Subcutaneous adipose tissue (tissue), 4 donors: Measurements from ENCODE around the gene SHISA9. TPM values are rescaled to one million over a fixed set of nuclear protein-coding genes. Genes with fewer than 3 reads are reported as not detected.

Experiments used
- total RNA-seq, 4 donors: library from RNA; depleted of rRNA; stranded (reverse); fragments of >200 nt; gene quantifications; one replicate each; pipeline ENCODE4 v1.1.0, GENCODE V29; 2016
- TF ChIP-seq, protein P1 (sequence below): fragments of 450-650 bp; IDR thresholded peaks from one replicate; pipeline ENCODE4 v1.5.1; 2016; ENCODE audit warnings: low read depth, mild to moderate bottlenecking, control low read depth, antibody characterized with exemption, moderate library complexity

Gene SHISA9
- total RNA-seq, 4 donors from 2014 or later: under 0.01 to 0.19 (median 0.17) TPM; not detected in 1

DNA sequence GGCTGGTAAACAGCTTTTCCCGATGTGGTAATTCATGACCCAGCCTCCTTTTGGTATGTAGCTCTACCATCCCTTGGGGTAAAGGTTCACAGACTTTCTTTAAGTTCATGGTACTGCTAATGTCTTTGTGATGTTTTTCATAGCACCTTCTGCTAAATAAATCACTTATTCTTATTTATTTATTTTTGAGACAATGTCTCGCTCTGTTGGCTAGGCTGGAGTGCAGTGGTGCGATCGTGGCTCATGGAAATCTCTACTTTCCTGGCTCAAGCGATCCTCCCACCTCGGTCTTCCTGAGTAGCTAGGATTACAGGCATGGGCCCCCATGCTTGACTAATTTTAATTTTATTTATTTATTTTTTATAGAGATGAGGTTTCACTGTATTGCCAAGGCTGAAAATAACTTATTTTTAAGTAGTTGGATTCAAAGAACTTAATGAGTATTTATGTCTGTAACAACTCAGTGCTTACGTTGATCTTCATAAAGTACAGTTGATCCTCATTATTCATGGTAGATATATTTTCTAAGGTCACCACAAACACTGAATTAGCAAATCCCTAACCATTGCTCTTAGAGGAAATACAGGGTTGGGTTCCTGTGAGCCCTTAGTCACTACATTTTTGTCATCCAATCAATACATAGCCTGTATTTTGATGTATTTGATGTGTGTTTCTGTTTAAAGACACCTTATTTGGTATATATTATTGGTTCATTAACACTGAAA lies 97.1 kb downstream of the SHISA9 start:
- TF ChIP-seq, protein P1, sequence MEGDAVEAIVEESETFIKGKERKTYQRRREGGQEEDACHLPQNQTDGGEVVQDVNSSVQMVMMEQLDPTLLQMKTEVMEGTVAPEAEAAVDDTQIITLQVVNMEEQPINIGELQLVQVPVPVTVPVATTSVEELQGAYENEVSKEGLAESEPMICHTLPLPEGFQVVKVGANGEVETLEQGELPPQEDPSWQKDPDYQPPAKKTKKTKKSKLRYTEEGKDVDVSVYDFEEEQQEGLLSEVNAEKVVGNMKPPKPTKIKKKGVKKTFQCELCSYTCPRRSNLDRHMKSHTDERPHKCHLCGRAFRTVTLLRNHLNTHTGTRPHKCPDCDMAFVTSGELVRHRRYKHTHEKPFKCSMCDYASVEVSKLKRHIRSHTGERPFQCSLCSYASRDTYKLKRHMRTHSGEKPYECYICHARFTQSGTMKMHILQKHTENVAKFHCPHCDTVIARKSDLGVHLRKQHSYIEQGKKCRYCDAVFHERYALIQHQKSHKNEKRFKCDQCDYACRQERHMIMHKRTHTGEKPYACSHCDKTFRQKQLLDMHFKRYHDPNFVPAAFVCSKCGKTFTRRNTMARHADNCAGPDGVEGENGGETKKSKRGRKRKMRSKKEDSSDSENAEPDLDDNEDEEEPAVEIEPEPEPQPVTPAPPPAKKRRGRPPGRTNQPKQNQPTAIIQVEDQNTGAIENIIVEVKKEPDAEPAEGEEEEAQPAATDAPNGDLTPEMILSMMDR: no peak

DNA sequence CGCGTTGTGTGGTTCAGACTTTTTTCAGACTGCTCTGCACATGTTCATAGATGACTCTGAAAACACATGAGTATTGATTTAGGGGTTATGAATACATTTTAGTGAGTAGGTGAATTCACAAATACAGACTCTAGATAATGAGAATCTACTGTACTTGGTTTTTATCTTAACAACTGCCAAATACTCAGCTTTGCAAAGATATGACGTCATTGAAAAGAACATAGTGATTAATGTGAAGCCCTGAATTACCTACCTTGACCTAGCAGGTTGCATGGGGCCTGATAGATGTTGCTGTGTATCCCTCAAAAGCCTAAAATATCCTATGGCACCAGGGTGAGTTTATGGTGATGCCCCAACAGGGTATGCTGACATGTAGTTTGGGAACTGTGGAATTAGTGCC lies 98.0 kb downstream of the SHISA9 start:
- TF ChIP-seq, protein P1: no peak

DNA sequence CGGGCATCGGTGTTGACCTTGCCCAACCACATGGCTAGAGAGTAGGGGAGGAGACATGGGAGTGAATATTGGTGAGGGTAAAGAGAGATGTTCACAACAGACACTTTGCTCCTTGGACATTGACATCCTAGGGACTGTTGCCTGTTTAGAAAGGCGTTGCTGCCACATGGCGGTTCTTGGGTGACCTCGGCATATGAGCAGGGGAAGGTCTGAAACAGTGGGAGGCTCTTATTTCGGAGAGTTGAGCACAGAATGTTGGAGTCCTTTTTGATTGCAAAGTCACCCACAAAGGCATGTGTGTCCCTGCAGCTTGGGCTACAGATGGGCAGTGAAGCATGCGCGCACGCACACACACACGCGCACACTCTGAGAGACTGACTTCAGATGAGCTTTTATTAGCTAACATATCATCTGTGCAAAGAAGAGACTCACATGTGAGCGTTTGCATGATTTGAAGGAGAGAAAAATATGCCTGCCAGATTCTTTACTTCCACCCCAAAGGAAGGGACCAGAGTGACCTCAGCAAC lies 104.4 kb downstream of the SHISA9 start:
- TF ChIP-seq, protein P1: no peak

DNA sequence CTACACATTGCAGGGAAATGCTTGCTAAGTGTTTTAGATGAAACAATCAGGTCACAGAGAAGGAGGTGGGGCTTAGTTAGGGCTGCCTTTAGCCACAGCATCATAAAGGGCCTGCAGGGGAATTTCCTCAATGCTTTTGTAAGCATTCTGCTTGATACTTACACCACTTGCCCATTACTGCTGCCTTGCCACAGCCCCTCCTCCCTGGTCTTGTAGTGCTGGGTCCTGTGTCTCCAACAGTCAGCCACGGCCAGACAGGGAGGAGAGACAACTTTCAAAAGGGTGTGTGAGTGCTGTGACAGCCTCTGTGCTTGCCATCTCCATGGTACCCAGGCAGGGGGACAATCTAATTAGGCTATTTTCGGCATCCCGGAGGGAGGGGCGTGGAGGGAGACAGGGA lies 111.2 kb downstream of the SHISA9 start:
- TF ChIP-seq, protein P1: no peak

DNA sequence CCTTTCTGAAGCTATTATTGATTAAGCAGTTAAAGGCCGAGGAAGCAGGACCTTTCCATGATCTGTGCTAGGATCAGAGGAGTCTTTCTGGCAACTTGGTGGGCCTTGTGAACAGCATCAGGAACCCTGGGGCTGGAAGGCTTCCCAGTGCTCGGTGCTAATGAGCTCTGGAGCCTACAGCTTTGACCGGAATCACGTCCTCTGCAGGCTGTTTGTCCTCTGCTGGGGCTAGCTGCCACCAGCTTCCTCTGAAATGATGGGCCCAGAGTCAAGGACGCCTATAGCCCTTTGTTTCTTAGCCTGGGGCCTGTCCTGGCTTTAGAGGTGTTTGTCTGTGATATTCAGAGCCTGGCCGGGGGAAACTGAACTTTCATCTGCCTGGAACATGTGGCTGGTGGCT lies 111.6 kb downstream of the SHISA9 start:
- TF ChIP-seq, protein P1: no peak

DNA sequence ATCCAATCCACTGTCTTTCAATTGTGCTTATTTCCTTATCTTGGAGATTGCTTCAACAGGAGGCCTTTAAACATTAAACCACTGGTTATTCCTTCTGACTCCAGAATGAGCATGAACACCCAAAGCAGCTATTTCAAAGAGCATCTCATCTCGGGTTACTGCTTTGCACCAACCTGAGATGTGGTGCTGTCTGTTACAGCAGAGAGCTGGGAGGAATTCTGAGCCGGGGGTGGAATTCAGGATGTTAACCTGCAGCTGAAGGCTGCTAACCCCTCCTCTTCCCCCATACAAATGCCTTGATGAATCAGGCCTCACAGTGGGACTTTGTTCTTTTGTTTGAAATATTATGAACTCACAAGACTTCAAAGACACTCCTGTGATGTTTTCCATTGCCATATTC lies 113.1 kb downstream of the SHISA9 start:
- TF ChIP-seq, protein P1: no peak

DNA sequence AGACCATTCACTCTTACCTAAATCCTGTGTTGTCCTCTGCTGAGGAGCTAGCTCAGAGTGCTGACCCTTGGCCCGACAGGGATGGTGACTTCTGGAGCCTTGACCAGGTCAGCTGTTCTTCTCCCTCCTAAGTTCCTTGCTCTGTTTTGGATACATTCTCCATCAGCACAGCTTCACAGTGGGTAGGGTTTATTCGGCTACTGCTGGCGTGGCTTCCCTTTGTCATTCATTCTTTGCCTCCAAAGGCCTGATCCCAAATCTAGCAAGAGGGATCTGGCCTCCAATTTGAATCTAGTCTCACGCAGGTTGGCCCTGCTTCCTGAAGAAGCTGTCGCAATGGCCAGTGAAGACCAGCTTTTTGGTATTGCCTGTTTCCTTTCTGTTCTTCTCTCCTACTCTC lies 116.6 kb downstream of the SHISA9 start:
- TF ChIP-seq, protein P1: no peak
